HEK293 (cell line): ENCODE measurements around the gene CNPY1.

Source experiments
- CTCF ChIP-seq: fragments of 450-650 bp; formaldehyde crosslinking; IDR thresholded peaks from 2 replicates; pipeline ENCODE4 v1.5.1; 2016; ENCODE audit warnings: missing biosample characterization, missing genetic modification characterization
- KLF16 ChIP-seq: fragments of 450-650 bp; formaldehyde crosslinking; IDR thresholded peaks from 2 replicates; pipeline ENCODE4 v1.5.1; 2017; ENCODE audit warnings: missing biosample characterization, missing genetic modification characterization
- MYNN ChIP-seq: fragments of 450-650 bp; formaldehyde crosslinking; IDR thresholded peaks from 2 replicates; pipeline ENCODE4 v1.5.1; 2016; ENCODE audit warnings: missing biosample characterization, missing genetic modification characterization, borderline replicate concordance
- PBX3 ChIP-seq: sonication (generic); formaldehyde crosslinking; IDR thresholded peaks from 2 replicates; pipeline ENCODE4 v1.8.1; 2022; ENCODE audit warnings: mild to moderate bottlenecking, moderate library complexity, missing genetic modification reagents
- TCF7L2 ChIP-seq: IDR thresholded peaks from 2 replicates; pipeline ENCODE4 v1.6.1; 2011; ENCODE audit warnings: low read depth, mild to moderate bottlenecking, inconsistent platforms, low read length, moderate library complexity, borderline replicate concordance
- ZNF140 ChIP-seq: fragments of 450-650 bp; formaldehyde crosslinking; IDR thresholded peaks from 2 replicates; pipeline ENCODE4 v1.5.1; 2016; ENCODE audit warnings: missing biosample characterization, missing genetic modification characterization
- ZNF169 ChIP-seq: fragments of 450-650 bp; formaldehyde crosslinking; IDR thresholded peaks from 2 replicates; pipeline ENCODE4 v1.5.1; 2016; ENCODE audit warnings: missing biosample characterization, missing genetic modification characterization
- ZNF23 ChIP-seq: fragments of 450-650 bp; formaldehyde crosslinking; IDR thresholded peaks from 2 replicates; pipeline ENCODE4 v1.5.1; 2016; ENCODE audit warnings: missing biosample characterization, missing genetic modification characterization, borderline replicate concordance
- ZNF274 ChIP-seq, 2 experiments: fragments of 200-500 bp in 1 of 2; fragments of 450-650 bp in 1 of 2; sonication (Bioruptor generic) in 1 of 2; formaldehyde crosslinking in 1 of 2; IDR thresholded peaks; 2 replicates each; pipeline versions ENCODE4 v1.5.1 to v1.6.1; 2014 to 2016; ENCODE audit warnings: borderline replicate concordance in 1 of 2, inconsistent platforms in 1 of 2, low read length in 1 of 2, missing biosample characterization in 1 of 2, missing genetic modification characterization in 1 of 2
- ZNF280C ChIP-seq: fragments of 450-650 bp; formaldehyde crosslinking; IDR thresholded peaks from 2 replicates; pipeline ENCODE4 v1.5.1; 2016; ENCODE audit warnings: missing biosample characterization, missing genetic modification characterization
- ZNF350 ChIP-seq: fragments of 450-650 bp; formaldehyde crosslinking; IDR thresholded peaks from 2 replicates; pipeline ENCODE4 v1.5.0; 2017; ENCODE audit warnings: missing biosample characterization, mild to moderate bottlenecking, missing genetic modification characterization
- ZNF707 ChIP-seq: fragments of 450-650 bp; formaldehyde crosslinking; IDR thresholded peaks from 2 replicates; pipeline ENCODE4 v1.5.1; 2016; ENCODE audit warnings: missing biosample characterization, missing genetic modification characterization
- TF ChIP-seq, protein P1 (sequence below): fragments of 450-650 bp; formaldehyde crosslinking; IDR thresholded peaks from 2 replicates; pipeline ENCODE4 v1.5.1; 2016; ENCODE audit warnings: missing biosample characterization, missing genetic modification characterization, low read depth

DNA sequence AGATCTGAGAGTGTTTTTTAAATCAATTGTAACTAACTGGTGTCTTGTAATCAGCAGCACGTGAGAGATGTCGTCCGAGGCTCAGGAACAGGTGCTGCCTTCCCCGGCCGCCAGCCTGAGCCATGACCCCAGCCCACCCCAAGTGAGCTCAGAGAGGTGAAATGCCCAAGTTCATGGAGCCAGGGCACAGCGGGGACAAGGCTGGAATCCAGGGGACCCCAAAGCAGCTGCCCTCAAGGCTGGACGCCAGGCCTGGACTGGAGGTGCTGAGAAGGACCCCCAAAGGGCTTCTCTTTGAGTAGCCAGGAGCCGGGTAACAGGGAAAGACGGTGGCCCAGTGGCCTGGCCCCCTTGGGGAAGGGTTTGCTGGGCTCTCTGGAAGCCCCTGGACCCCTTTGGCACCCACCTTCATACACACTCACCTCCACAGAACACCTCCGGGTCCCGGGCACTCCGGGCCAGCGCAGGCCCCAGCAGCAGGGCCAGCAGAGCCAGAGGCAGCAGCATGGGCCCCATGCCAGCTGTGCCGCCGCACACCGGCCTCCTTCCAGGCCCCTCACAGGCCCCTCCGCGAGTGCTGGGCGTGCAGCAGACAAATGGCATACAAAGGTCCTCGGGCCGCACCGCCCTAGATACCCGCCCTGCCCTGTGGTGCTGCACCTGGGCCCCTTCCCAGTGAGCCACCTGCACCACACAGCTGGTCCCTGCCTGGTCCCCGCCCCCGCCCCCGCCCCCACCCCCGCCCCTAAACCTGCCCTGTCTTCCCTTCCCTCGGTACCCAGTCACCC is 24.0 kb upstream of the CNPY1 start:
- TF ChIP-seq ZNF140 (no peak), MYNN (no peak), PBX3 (CRISPR knock-in tag) (no peak), CTCF (tag by site-specific recombination) (no peak), ZNF274 (IDR thresholded peaks at IDR 0.05; ENCODE audit: low read length) (no peak), ZNF274 (tag by site-specific recombination; IDR thresholded peaks at IDR 0.05; ENCODE audit: borderline replicate concordance) (no peak), ZNF169 (no peak), KLF16 (tag by site-specific recombination) (no peak), TCF7L2 (no peak), ZNF350 (tag by site-specific recombination) (no peak), ZNF280C (tag by site-specific recombination) (no peak), ZNF23 (tag by site-specific recombination) (no peak), ZNF707 (no peak)
- TF ChIP-seq, protein P1, sequence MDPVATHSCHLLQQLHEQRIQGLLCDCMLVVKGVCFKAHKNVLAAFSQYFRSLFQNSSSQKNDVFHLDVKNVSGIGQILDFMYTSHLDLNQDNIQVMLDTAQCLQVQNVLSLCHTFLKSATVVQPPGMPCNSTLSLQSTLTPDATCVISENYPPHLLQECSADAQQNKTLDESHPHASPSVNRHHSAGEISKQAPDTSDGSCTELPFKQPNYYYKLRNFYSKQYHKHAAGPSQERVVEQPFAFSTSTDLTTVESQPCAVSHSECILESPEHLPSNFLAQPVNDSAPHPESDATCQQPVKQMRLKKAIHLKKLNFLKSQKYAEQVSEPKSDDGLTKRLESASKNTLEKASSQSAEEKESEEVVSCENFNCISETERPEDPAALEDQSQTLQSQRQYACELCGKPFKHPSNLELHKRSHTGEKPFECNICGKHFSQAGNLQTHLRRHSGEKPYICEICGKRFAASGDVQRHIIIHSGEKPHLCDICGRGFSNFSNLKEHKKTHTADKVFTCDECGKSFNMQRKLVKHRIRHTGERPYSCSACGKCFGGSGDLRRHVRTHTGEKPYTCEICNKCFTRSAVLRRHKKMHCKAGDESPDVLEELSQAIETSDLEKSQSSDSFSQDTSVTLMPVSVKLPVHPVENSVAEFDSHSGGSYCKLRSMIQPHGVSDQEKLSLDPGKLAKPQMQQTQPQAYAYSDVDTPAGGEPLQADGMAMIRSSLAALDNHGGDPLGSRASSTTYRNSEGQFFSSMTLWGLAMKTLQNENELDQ (tag by site-specific recombination): no peak
